HG02571 (cell line): ENCODE results near the gene PTPN11.
A peak's percentile ranks its signal among the peaks of the same experiment; 100 is the strongest.
"Not testable (repeated sequence)": the region's sequence is repeated elsewhere in the genome, so short reads cannot be mapped to it uniquely, and the experiment has no call there.

Experiments
- ATAC-seq: cut with Tn5 transposase; IDR thresholded peaks from one replicate; pipeline ENCODE4 v1.9.1; 2021; ENCODE audit warnings: mild to moderate bottlenecking, moderate library complexity; ENCODE audit not compliant: unreplicated experiment

PTPN11 gene

GRCh38 chr12:112418608-112419296 lies at the start of gene PTPN11:
Gene PTPN11 (plus strand): TSS chr12:112418947. CDS start chr12:112419112, 165 bp downstream.
- peak; percentile 76 for ATAC-seq

- ATAC-seq = no peak
Observed at GRCh38 chr12:112370199-112370598, 48.5 kb upstream of the PTPN11 start.

- ATAC-seq = no peak
Observed at GRCh38 chr12:112370868-112371510, 47.8 kb upstream of the PTPN11 start.

- ATAC-seq = no peak
Observed at GRCh38 chr12:112374166-112374740, 44.5 kb upstream of the PTPN11 start.

GRCh38 chr12:112375105-112375504 lies 43.6 kb upstream of the PTPN11 start:
- ATAC-seq = no peak

- ATAC-seq = no peak
Observed at GRCh38 chr12:112380663-112381405, 37.9 kb upstream of the PTPN11 start.

- ATAC-seq = peak; percentile 39
Observed at GRCh38 chr12:112381406-112381882, 37.3 kb upstream of the PTPN11 start.

GRCh38 chr12:112381883-112382796 lies 36.6 kb upstream of the PTPN11 start, which contains the start of gene HECTD4:
Gene HECTD4 (minus strand): TSS chr12:112382431. CDS start chr12:112382128, 303 bp downstream.
- ATAC-seq = peak; percentile 88

GRCh38 chr12:112382866-112383265 lies 35.9 kb upstream of the PTPN11 start:
- ATAC-seq = no peak

- no peak for ATAC-seq
Observed at GRCh38 chr12:112386726-112387125, 32.0 kb upstream of the PTPN11 start.

- ATAC-seq = no peak
Observed at GRCh38 chr12:112389228-112389627, 29.5 kb upstream of the PTPN11 start.

- not testable (repeated sequence) for ATAC-seq
Observed at GRCh38 chr12:112389922-112390654, 28.7 kb upstream of the PTPN11 start.

- ATAC-seq = no peak
Observed at GRCh38 chr12:112393328-112393727, 25.4 kb upstream of the PTPN11 start.

- ATAC-seq = no peak
Observed at GRCh38 chr12:112401054-112401453, 17.7 kb upstream of the PTPN11 start.

GRCh38 chr12:112401903-112402498 lies 16.7 kb upstream of the PTPN11 start:
- no peak for ATAC-seq

- ATAC-seq = no peak
Observed at GRCh38 chr12:112406519-112407488, 11.9 kb upstream of the PTPN11 start.

- not testable (repeated sequence) for ATAC-seq
Observed at GRCh38 chr12:112407683-112408082, 11.1 kb upstream of the PTPN11 start.

GRCh38 chr12:112408621-112409020 lies 10.1 kb upstream of the PTPN11 start:
- no peak for ATAC-seq
